Measurements from ENCODE around the gene CCS. TPM values are rescaled to one million over a fixed set of nuclear protein-coding genes. Genes with fewer than 3 reads are reported as not detected.
A peak's percentile ranks its signal among the peaks of the same experiment; 100 is the strongest.

Gene CCS
- total RNA-seq, 6 experiments from 2014 or later, result 22.6 to 54.2 (median 34.3) TPM

DNA sequence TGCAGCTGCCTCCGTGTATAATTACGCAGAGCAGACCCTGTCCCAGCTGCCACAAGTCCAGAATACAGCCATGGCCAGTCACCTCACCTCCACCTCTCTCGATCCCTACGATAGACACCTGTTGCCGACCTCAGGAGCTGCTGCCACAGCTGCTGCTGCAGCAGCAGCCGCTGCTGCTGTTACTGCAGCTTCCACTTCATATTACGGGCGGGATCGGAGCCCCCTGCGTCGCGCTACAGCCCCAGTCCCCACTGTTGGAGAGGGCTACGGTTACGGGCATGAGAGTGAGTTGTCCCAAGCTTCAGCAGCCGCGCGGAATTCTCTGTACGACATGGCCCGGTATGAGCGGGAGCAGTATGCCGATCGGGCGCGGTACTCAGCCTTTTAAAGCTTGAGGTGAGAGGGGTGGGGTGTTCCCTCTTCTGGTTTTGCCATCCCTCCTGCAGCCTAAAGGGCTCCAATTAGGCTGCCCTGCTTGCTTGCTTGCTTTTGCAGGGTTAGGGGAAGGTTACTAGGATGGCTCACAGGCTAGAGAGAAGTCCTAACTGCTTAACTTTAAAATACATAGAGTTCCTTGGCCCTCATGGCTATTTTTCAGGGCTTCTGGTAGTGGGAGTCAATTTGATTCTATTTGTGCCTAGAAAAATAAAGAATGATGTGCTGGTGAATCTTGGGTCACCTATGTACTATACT lies 50.9 kb downstream of the CCS start:
- no peak overlapping the region for H3K4me3 ChIP-seq
- H3K27ac ChIP-seq, result no peak overlapping the region
- ATAC-seq (no peak), DNase-seq (no peak)
- 92% methylated on average over 9 of the region's 24 CpGs for WGBS (ENCODE audit: insufficient coverage, low coverage, low lambda C conversion rate, missing lambda C conversion rate)
- peaks cover 14 to 70% (median 30%) of the 10 kb centered on the region in 4 donors for H3K36me3 ChIP-seq
- H3K27me3 ChIP-seq, result no peaks in the 10 kb centered on the region
- no peaks in the 10 kb centered on the region for H3K9me3 ChIP-seq
- intact Hi-C loops (cut with DNase I), result no loop called here
- TF ChIP-seq, protein P1, sequence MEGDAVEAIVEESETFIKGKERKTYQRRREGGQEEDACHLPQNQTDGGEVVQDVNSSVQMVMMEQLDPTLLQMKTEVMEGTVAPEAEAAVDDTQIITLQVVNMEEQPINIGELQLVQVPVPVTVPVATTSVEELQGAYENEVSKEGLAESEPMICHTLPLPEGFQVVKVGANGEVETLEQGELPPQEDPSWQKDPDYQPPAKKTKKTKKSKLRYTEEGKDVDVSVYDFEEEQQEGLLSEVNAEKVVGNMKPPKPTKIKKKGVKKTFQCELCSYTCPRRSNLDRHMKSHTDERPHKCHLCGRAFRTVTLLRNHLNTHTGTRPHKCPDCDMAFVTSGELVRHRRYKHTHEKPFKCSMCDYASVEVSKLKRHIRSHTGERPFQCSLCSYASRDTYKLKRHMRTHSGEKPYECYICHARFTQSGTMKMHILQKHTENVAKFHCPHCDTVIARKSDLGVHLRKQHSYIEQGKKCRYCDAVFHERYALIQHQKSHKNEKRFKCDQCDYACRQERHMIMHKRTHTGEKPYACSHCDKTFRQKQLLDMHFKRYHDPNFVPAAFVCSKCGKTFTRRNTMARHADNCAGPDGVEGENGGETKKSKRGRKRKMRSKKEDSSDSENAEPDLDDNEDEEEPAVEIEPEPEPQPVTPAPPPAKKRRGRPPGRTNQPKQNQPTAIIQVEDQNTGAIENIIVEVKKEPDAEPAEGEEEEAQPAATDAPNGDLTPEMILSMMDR (IDR thresholded peaks at IDR 0.05), result no peak
- no peak for TF ChIP-seq POLR2A (IDR thresholded peaks at IDR 0.05)
- peaks cover 0 to 43% (median 25%) of the 10 kb centered on the region in 4 donors for H3K4me1 ChIP-seq

DNA sequence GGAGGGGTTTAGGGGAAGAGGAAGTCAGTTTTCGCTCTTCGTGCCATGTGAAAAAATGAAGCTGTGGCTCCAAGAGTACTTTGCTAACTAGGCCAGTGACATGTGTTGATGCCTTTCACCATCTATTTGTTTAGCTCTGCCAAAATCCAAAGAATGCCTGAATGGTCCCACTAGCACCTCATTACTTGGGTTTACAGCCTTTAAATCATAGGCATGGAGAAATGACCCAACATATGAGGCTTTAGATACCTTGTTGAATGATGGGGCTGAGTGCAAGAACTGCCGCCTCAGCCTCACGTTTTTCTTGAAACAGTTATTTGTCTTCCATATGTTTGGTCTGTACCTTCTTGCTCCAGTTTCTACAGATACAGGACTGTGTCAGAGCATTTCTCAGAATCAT lies 53.8 kb downstream of the CCS start:
- TF ChIP-seq POLR2A (IDR thresholded peaks at IDR 0.05), result no peak
- TF ChIP-seq, protein P1 (IDR thresholded peaks at IDR 0.05), result no peak
- H3K4me1 ChIP-seq, result peaks cover 0 to 20% (median 9%) of the 10 kb centered on the region in 4 donors

DNA sequence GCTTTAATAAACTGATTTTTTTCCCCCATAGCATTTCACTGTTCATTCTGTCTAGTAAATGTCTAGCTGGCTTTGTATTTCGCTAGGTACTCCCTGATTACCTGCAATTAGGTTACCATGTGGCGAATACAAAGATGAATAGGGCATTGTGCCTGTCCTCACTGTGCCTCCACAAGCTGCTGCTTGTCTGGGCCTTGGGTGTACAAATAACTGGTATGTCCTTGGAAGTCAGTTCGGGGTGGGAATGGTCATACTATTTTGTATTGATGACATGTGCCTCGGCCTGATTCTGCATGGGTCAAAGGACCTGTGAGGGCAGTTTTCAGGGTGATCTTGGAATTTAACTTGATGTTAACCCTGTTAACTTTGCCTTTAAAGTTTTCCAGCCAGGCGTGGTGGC lies 56.9 kb downstream of the CCS start:
- intact Hi-C loops (cut with DNase I), result no loop called here
- Histone ChIP-seq H3K27ac (no peak overlapping the region), H3K9me3 (no peaks in the 10 kb centered on the region), H3K4me3 (no peak overlapping the region), H3K4me1 (peaks cover 0 to 5% (median 2%) of the 10 kb centered on the region in 4 donors), H3K36me3 (peaks cover 3 to 50% (median 20%) of the 10 kb centered on the region in 4 donors), H3K27me3 (no peaks in the 10 kb centered on the region)
- ATAC-seq, result no peak
- WGBS (ENCODE audit: insufficient coverage, low coverage, low lambda C conversion rate, missing lambda C conversion rate), result 97% methylated on average over 3 of the region's 5 CpGs
- TF ChIP-seq, protein P1 (IDR thresholded peaks at IDR 0.05), result no peak
- no peak for TF ChIP-seq POLR2A (IDR thresholded peaks at IDR 0.05)
- DNase-seq, result no peak

More for the DNA sequence above, 53.8 kb downstream of the CCS start:
- intact Hi-C loops (cut with DNase I), result no loop called here
- Histone ChIP-seq H3K27me3 (no peaks in the 10 kb centered on the region), H3K27ac (no peak overlapping the region), H3K4me3 (no peak overlapping the region), H3K36me3 (peaks cover 14 to 67% (median 33%) of the 10 kb centered on the region in 4 donors), H3K9me3 (no peaks in the 10 kb centered on the region)
- ATAC-seq (no peak), DNase-seq (no peak)
- WGBS (ENCODE audit: insufficient coverage, low coverage, low lambda C conversion rate, missing lambda C conversion rate), result 76% methylated on average over 4 of the region's 4 CpGs

DNA sequence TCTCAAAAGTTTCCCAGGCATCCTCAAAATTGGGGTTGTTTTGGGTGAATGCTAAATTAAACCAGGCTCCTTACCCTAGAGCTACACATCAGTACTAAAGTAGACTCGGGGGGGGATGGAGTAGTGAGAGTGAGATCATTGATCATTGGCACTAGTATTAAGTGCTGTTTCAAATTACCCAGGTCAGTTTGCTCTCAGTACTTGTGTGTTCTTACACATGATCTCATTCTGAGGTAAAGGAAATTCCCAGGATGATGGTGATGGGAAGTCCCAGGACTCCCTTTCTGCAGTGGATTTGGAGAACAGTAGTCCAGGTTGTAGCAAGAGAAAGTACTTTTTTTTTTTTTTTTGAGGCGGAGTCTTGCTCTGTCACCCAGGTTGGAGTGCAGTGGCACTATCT lies 58.0 kb downstream of the CCS start:
- H3K9me3 ChIP-seq, result no peaks in the 10 kb centered on the region
- ATAC-seq (peak in 2 of 4 donors; percentile 8 to 47), DNase-seq (no peak)
- WGBS (ENCODE audit: insufficient coverage, low coverage, low lambda C conversion rate, missing lambda C conversion rate), result no CpG with 5 or more reads among the region's 2 CpGs
- TF ChIP-seq, protein P1 (IDR thresholded peaks at IDR 0.05), result no peak
- no peak for TF ChIP-seq POLR2A (IDR thresholded peaks at IDR 0.05)
- no peaks in the 10 kb centered on the region for H3K4me1 ChIP-seq
- no peaks in the 10 kb centered on the region for H3K27me3 ChIP-seq
- peaks cover 3 to 38% (median 13%) of the 10 kb centered on the region in 4 donors for H3K36me3 ChIP-seq
- intact Hi-C loops (cut with DNase I), result no loop called here
- no peak overlapping the region for H3K27ac ChIP-seq
- H3K4me3 ChIP-seq, result no peak overlapping the region

Measured in right lobe of liver (tissue), 6 donors.